GM19467 (cell line): ENCODE results near the gene ZNF385C.
"Not testable (repeated sequence)": the region's sequence is repeated elsewhere in the genome, so short reads cannot be mapped to it uniquely, and the experiment has no call there.

Experiments
- ATAC-seq: cut with Tn5 transposase; IDR thresholded peaks from one replicate; pipeline ENCODE4 v1.9.1; 2021; ENCODE audit warnings: mild to moderate bottlenecking, moderate library complexity; ENCODE audit not compliant: unreplicated experiment

The ZNF385C gene, protein sequence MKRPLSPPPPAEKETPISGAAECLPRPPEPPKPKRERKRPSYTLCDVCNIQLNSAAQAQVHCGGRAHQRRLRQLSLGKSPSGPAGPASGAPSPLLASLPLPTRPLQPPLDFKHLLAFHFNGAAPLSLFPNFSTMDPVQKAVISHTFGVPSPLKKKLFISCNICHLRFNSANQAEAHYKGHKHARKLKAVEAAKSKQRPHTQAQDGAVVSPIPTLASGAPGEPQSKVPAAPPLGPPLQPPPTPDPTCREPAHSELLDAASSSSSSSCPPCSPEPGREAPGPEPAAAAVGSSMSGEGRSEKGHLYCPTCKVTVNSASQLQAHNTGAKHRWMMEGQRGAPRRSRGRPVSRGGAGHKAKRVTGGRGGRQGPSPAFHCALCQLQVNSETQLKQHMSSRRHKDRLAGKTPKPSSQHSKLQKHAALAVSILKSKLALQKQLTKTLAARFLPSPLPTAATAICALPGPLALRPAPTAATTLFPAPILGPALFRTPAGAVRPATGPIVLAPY

DNA sequence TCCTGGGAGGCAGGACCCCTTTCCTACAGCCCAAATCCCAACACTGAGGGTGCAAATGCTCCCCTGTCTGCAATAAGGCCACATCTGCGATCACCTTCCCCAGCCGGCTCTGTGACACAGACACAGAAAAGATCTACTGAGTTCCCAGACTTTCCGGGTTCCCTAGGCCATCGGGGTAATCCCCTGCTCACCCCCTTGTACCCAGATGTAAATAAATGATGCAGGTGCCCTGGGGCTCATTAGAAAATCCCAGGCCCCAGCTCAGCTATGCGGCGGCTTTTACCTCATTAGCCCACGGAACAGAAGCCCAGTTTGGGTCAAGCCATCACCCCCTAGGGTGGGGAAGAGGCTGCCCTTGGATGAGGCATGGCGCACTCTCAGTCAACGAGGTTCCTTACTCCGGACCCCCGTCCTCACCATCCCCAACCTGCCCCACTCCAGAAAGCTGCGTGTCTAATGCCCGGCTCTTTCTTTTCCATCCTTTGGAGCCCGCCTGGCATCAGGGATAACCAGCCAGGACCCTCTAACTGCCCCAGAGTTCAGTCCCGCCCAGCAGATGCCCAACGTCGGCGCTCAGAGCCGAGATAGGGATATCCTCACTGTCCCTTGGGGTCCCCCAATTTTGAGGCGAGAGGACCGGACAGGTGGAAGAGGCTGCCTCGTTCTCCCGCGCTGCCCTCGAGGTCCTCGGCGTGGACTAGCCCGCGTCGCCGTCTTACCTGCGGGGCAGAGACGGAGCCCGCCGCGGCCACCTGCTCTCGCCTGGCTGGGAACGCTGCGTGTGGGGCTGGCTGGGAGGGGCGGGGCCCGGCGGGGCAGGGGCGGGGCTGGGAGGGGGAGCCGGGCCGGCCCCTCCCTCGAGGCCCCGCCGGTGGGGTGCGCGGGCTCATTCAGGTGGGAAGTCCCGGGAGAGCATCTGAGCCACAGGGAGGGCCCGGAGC is at the start of gene ZNF385C:
ZNF385C (minus strand) TSS at position 783 of the 941 bp plus-strand sequence. CDS start 35,417 bp downstream, outside the sequence.
- ATAC-seq: no peak

DNA sequence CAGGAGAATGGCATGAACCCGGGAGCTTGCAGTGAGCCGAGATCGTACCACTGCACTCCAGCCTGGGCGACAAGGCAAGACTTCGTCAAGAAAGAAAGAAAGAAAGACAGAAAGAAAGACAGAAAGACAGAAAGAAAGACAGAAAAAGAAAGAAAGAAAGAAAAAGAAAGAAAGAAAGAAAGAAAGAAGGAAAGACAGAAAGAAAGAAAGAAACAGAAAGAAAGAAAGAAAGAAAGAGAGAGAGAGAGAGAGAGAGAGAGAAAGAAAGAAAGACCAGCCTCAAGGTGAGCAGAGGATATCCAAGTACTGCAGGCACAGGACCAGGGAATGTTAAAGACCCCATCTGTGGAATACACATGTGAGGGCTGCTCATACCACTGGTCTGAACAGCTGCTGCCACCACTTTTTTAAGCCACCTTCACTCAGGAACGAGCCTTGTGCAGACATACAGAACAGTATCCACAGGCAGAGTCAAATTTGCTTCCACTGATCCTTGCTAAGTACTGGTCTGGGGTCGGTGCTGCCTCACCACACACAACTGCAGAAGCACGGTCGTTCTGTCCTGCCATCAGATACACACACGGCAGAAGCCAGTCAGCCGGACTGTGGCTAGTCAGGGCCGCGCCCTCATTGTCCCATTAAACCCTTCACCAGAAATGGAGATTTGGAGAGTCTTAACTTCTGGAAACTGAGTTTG is 48.8 kb upstream of the ZNF385C start:
- ATAC-seq: no peak

DNA sequence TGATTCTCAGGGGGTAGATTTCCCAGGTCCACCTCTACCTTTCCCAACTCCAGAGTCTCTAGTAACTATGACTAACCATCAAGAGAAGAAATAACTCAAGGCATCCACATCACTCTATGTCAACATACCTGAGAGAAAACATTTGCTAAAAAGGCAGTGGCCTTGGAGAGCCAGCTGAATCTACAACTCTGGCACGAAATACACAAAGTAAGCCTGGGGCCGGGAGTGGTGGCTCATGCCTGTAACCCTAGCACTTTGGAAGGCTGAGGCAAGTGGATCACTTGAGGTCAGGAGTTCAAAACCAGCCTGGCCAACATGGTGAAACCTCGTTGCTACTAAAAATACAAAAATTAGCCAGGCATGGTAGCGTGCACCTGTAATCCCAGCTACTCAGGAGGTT is 44.9 kb upstream of the ZNF385C start:
- not testable (repeated sequence) for ATAC-seq

DNA sequence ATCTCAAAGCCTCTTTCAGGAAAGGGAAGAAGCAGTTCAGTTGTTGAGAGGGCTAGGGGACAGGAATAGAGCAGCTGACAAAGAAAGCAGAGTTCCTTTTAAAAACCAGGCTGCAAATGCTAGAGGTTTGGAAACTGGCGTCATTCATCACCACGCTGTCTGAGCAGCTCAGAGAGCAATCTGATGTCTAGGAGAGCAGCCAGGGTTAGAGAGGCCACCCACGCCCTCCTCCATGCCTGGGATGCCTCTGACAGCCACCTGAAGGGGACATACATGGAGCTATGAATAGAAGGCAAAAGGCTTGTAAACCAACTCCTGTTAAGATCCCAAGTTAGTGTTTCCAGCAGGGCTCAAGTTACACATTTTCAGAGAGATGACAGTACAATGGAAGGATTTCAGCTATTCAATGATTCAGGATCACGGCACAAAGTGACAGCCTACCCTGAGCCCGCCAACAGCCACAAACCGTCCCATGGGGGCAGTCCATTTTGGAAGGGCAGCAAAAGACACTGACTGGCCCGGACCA is 44.2 kb upstream of the ZNF385C start:
- ATAC-seq: no peak

DNA sequence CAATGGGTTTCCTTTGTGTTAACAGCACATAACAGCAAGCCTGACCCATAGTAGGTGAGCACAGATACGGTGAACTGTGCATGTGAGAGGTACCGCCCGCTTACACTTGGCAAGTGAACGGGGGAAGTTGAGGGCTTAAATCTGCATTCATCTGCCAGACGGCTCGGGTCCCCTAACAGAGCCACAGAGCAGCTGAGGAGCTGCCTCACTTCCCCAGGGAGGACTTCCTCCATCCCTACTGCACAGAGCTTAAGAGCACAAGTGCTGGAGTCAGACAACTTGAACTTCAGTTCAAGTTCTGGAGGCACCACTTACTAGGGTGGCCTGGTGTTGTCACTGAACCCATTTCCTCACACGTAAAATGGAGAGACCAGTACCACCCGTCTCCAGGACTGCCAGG is 43.1 kb upstream of the ZNF385C start:
- no peak for ATAC-seq

DNA sequence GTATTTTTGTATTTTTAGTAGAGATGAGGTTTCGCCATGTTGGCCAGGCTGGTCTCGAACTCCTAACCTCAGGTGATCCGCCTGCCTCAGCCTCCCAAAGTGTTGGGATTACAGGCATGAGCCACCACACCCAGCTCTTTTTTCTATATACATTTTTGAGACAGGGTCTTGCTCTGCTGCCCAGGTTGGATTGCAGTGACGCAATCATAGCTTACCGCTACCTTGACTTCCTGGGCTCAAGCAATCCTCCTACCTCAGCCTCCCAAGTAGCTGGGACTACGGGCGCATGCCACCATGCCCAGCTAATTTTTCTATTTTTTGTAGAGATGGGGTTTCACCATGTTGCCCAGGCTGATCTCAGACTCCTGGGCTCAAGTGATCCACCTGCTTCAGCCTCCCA is 42.4 kb upstream of the ZNF385C start:
- ATAC-seq: not testable (repeated sequence)

DNA sequence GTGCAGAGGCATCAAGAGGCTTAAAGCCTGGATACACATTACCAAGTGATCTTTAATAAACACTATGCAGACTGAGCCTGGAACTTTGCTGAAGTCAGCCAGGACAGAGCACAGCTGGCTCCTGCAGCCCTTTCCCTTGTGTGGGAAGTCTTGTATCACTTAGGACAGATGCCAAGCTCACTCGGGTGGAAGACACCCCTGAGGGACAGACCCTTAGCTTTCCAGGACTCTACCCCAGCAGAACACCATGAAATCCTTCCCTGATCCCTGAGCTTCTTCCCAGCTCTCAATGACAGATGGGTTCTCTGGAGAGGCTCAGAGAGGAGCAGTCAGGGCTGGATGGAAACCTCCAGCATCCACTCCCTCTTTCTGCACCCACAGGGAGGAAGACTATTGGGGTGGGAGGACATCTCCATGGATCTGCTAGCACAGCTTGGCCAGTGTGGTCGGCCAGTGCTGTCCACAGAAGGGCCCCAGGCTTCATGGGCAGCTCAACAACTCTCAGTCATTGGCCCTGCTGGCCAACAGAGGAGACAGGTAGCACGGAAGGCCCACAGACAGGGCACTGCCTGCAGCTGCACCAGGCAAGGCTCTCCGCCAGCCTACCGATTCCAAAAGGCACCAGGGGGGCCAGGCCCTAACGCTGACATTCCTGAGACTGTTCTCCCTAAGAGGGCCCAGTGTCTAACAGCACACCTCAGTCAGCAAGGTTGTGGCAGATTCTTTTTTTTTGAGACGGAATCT is 40.6 kb upstream of the ZNF385C start:
- no peak for ATAC-seq

DNA sequence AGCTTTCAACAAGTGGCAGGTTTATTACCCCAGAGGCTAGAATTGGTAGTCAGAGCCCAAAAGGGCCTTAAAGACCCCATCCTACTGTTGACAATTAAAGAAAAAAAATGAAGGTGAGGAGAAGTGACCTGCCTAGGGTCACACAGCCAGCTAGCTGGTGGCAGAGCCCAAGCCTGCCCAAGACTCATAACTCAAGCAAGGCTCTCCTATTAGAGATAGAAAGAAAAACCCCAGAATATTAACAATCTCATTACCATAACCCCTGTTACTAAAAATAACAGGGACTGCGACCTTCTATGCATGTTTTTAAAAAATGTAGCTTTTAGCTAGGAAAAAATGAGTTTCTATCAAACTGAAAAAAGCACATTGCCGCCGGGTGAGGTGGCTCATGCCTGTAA is 38.4 kb upstream of the ZNF385C start:
- no peak for ATAC-seq

DNA sequence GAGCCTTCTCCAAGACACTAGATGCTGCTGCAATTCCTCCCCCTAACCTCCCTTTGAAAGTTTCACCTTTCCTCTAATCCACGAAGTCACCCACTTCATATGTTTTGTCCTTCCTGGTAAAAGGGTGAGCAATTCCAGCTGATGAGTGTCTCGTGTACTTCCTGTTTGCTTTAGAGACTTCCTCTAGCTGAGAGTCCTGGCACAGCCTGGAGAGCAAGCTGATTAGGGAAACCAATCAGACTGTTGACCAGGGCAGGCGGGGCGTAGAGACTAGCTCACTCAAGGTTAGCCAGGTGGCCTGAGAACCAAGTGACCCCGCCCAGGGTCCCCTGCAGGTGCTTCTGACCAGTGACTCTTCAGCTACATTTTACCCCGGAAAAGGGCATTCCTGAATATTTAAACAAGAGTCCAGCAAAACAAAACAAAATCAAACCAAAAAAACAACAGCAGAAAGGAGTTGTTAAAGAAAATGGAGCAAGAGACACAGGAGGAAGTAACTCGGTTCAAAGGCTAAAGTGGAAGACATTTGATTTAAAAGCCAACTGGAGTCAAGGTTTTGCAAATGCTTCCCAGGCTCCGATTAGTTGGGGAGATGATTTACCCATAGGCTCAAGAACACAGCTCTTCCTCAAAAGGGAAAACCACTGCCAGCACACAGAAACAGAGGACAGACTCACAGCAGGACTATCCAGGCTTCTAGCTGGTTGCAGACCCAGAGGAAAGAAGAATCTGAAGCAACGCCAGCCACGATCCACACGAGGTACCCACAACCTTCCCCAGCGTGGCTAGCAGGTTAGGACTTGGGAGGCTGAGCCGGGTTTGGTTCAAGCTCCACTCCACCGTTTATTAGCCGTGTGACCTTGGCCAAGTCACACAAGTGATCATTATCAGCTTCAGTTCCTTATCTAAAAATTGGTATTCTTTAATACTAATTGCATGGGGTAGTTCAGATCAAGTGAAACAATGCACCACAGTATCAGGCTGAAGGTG is 37.7 kb upstream of the ZNF385C start:
- no peak for ATAC-seq

DNA sequence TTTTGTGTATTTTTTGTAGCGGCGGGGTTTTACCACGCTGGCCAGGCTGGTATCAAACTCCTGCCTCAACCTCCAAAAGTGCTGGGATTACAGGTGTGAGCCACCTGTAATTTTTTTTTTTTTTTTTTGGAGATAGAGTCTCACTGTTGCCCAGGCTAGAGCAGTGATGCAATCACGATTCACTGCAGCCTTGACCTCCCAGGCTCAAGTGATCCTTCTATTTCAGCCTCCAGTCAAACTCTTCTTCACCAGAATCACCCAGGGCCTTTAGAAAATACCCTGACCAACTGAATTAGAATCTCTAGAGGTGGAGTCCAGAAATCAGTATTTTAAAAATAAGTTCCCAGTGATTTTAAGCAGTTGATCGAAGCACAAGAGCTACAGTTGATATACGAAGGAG is 36.9 kb upstream of the ZNF385C start:
- ATAC-seq: no peak

DNA sequence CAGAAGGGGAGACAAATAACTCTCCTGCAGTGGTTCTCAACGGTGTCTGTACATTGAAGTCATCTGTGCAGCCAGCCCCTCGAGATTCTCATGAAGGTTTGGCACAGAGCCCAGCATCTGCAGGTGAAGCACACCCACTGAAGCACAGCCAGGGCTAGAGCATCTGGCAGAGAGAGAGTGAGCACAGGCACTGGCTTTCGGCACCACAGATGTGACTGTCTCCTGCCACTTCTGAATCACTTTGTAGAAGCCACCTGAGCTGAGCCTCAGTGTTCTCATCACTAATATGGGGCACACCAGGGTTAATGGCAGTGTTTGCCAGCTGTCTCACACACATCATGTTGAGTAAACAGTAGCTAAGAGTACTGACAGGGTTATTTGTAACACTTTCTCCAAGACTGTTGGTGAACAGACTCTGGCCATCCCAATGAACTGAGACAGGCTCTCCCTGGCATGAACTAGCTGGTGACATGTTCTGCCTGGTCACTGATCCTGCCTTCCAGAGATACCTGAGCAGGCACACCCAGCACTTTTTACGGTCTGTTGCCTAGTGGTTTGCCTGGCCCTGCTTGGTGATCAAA is 35.3 kb upstream of the ZNF385C start:
- ATAC-seq: peak; percentile 50

DNA sequence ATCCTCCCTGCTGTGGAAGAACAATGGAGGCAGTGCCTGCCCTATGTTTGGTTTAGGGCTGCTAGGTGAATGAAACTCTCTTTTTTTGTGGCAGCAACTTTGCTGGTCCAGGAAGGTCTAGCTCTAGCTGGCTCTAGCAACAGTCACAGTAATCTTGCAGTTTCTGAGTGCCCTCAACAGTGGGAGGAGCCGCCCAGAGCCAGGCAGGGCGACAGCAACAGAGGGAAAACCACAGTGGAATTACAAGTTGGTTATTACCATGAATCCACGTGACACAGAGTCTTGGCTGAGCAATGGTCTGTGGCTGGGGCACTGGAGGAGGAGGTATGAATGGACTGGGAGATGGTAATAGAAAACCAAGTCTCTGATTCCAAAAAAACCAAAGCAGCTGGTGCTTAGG is 34.7 kb upstream of the ZNF385C start:
- ATAC-seq: no peak

DNA sequence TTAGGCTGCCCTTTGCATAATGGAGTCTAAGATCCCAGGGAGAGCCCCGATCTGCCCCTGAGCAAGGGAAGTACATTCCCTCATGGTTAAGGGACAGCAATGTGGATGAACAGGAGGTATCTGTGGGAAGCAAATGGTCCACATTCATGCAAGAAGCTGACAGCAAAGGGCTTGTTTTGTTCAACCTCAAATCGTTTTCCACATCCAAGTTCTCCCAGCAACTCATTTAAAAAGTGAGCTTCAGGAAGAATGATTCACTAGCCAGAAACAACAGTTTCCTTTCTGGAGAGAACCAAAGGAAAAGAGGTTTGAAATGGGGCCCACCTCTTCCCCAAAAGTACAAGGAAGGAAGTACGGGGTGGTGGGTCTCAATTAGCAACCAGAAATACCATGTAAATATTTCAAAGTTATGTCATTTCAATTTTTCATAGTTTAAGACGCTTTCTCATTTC is 33.7 kb upstream of the ZNF385C start:
- ATAC-seq: no peak

DNA sequence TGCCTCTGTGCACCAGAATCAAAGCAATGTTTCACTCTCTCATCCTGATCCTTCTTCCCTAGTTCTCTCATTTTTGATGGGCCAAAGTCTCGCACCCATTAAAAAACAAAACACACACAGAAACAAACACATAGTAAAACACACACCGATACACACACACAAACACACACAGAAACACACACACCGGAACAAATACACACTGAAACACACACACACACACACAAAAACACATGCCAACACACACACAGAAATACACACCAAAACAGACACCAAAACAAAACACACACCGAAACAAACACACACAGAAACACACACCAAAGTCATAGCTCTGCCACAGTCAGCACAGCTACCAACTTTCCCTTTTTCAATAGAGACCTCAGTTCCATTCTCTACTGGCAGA is 33.0 kb upstream of the ZNF385C start:
- no peak for ATAC-seq

DNA sequence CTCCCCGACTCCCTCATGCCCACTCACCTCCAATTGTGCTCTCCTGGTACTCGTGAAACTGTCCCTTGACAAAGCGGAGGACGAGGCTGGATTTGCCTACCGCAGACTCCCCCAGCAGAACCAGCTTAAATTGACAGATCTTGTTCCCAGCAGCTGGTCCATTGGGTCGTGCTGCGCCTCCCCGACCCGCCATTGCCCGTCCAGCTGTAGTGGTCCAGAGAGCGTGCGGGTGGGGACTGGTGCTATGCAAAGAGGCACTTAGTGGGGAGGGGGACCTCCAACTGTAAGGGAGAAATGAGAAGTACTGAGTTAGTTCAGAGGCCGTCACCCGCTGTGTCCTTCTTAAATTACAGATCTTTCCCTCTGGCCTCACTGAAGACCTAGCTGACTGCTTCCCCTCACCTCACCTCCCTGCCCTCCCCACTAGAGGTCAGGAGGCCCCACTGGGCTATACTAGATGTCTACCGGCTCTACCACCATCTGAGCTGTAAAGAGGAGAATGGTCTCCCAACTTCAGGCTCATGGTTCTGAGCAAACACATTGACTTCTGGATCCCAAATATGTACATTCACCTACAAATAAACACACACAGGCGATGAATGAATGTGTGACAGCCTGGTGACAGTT is 32.1 kb upstream of the ZNF385C start:
- no peak for ATAC-seq

DNA sequence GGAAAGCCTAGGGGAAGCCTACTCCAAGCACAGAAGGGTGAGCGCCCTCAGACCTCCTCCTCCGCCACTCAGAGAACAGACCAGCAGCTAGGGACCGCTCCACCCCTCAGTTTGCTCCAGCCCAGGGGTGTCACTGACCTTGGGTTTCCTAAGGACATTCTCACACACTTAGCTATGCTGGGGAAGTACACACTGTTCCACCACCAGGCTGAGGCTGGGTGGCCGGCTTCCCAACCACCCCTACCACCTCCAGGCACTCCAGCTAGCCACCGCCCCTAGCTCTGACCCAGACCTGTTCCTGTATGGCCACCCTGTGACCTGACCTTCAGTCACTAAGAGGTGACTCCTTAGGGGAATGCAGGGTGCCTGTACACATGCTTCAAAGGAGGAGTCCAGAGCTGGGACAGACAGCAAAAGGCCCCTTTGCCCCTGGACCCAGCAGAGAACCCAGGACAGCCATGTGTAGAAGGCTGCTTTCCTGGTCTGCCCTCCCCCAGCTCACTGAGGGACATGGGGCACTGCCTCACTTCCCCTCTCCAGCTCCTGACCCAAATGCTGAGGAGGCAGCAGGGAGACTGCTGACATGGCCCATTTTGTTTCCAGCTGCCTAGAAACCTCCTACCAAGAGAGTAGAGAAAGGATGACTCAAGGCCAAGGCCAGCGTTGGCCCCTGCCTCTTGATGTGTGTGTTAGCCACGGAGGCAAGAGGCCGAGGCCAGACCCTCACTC is 31.0 kb upstream of the ZNF385C start:
- ATAC-seq: no peak

DNA sequence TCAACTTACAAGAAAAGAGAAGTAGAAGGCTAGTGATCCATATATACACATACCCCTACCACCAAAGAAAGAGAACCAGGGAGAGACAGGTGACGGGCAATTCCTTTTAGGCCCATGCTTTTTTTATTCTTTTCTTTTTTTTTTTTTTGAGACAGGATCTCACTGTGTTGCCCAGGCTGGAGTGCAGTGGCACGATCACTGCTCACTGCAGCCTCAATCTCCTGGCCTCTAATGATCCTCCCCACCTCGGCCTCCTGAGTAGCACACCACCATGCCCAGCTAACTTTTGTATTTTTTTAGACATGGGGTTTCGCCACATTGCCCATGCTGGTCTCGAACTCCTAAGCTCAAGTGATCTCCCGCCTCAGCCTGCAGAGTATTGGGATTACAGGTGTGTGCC is 29.1 kb upstream of the ZNF385C start:
- no peak for ATAC-seq
